ENCODE data around the gene HECTD1. TPM values are rescaled to one million over a fixed set of nuclear protein-coding genes. Genes with fewer than 3 reads are reported as not detected.

The HECTD1 gene
- total and polyA plus RNA-seq, 9 of the 15 experiments (the other 6 are each of a cell fraction or from before 2014, with no cell fraction given), result 27.9 to 111 (median 78.1) TPM

- H3K9ac ChIP-seq (ENCODE audit: insufficient read depth in 1 of 2, low read depth in 2 of 2, low read length in 2 of 2), result no peak overlapping the region
- no peaks in the 10 kb centered on the region; the same call in 1 of the 2 replicates for H3K9me3 ChIP-seq (replicated peaks; ENCODE audit: control insufficient read depth, insufficient read depth, low read depth, low read length)
- H2AFZ ChIP-seq (ENCODE audit: low read depth, low read length), result no peak overlapping the region
- intact Hi-C loops (cut with micrococcal nuclease), result no loop called here
- peaks cover 79% of the 10 kb centered on the region; the same call in 2 of the 3 replicates for H3K36me3 ChIP-seq (ENCODE audit: control insufficient read depth, insufficient read depth, low read length)
- no peaks in the 10 kb centered on the region for H3K79me2 ChIP-seq (ENCODE audit: control insufficient read depth, insufficient read depth, low read length)
- ChIA-PET CTCF (ENCODE audit: low intra/inter-chr PET ratio) (no interaction called here), POLR2A (interaction anchor here (0.6 to 1.5 kb wide), 2 partner anchors 10 to 131 kb away, joined by 3 to 6 read pairs; no protein-coding TSS in a partner anchor)
- no peak overlapping the region for H3K27ac ChIP-seq (ENCODE audit: extremely low read depth, low read depth, low read length)
- H3K27me3 ChIP-seq (ENCODE audit: control insufficient read depth in 2 of 2, insufficient read depth in 2 of 2, low read length in 2 of 2), result no peaks in the 10 kb centered on the region
- in situ Hi-C loops (cut with MboI), result no loop called here
- H4K20me1 ChIP-seq (replicated peaks; ENCODE audit: control insufficient read depth, insufficient read depth, low read length), result no peaks in the 10 kb centered on the region
- no peak overlapping the region for H3K4me3 ChIP-seq
- no peak for ATAC-seq
- H3K4me2 ChIP-seq (ENCODE audit: insufficient read depth, low read length), result no peak overlapping the region
- 93% methylated on average over 4 of the region's 5 CpGs for WGBS (ENCODE audit: insufficient coverage, low coverage, missing lambda C conversion rate)
- no TSS peak for BruUV-seq (replicated peaks)
- FAIRE-seq, result no peak
- no peak for DNase-seq (ENCODE audit: extremely low read depth in 1 of 4, low spot score in 3 of 4)
- no peaks in the 10 kb centered on the region for H3K4me1 ChIP-seq (replicated peaks in 1 of 2; ENCODE audit: control insufficient read depth in 2 of 2, insufficient read depth in 2 of 2, low read length in 2 of 2)
- no peaks in the 10 kb centered on the region for H3K9me1 ChIP-seq (ENCODE audit: control insufficient read depth, insufficient read depth, low read length)
- TF ChIP-seq CBX5 (IDR thresholded peaks at IDR 0.05; ENCODE audit: borderline replicate concordance, low read depth) (no peak), ZFP91 (CRISPR knock-in tag; IDR thresholded peaks at IDR 0.05) (no peak)
Measured at GRCh38 chr14:31167032-31167431, 40.6 kb downstream of the HECTD1 start.

GRCh38 chr14:31166271-31166561 is 41.4 kb downstream of the HECTD1 start:
- H2AFZ ChIP-seq (ENCODE audit: low read depth, low read length), result no peak overlapping the region
- H3K79me2 ChIP-seq (ENCODE audit: control insufficient read depth, insufficient read depth, low read length), result no peaks in the 10 kb centered on the region
- H4K20me1 ChIP-seq (replicated peaks; ENCODE audit: control insufficient read depth, insufficient read depth, low read length), result no peaks in the 10 kb centered on the region
- DNase-seq (ENCODE audit: extremely low read depth in 1 of 4, low spot score in 3 of 4) (no peak), FAIRE-seq (no peak), ATAC-seq (no peak)
- BruUV-seq (replicated peaks), result no TSS peak
- H3K9ac ChIP-seq (ENCODE audit: insufficient read depth in 1 of 2, low read depth in 2 of 2, low read length in 2 of 2), result no peak overlapping the region
- no peaks in the 10 kb centered on the region; the same call in 1 of the 2 replicates for H3K9me3 ChIP-seq (replicated peaks; ENCODE audit: control insufficient read depth, insufficient read depth, low read depth, low read length)
- H3K9me1 ChIP-seq (ENCODE audit: control insufficient read depth, insufficient read depth, low read length), result no peaks in the 10 kb centered on the region
- in situ Hi-C loops (cut with MboI) (no loop called here), intact Hi-C loops (cut with micrococcal nuclease) (no loop called here)
- no peak overlapping the region for H3K27ac ChIP-seq (ENCODE audit: extremely low read depth, low read depth, low read length)
- peaks cover 76% of the 10 kb centered on the region; the same call in 2 of the 3 replicates for H3K36me3 ChIP-seq (ENCODE audit: control insufficient read depth, insufficient read depth, low read length)
- H3K4me2 ChIP-seq (ENCODE audit: insufficient read depth, low read length), result no peak overlapping the region
- H3K4me3 ChIP-seq, result no peak overlapping the region
- 89% methylated on average over 3 of the region's 3 CpGs for WGBS (ENCODE audit: insufficient coverage, low coverage, missing lambda C conversion rate)
- ChIA-PET POLR2A (interaction anchor here (0.6 to 1.5 kb wide), 2 partner anchors 9 to 184 kb away, joined by 4 to 6 read pairs; no protein-coding TSS in a partner anchor), CTCF (ENCODE audit: low intra/inter-chr PET ratio) (no interaction called here)
- no peaks in the 10 kb centered on the region for H3K27me3 ChIP-seq (ENCODE audit: control insufficient read depth in 2 of 2, insufficient read depth in 2 of 2, low read length in 2 of 2)
- no peaks in the 10 kb centered on the region for H3K4me1 ChIP-seq (replicated peaks in 1 of 2; ENCODE audit: control insufficient read depth in 2 of 2, insufficient read depth in 2 of 2, low read length in 2 of 2)
- no peak for TF ChIP-seq HNRNPLL (IDR thresholded peaks at IDR 0.05; ENCODE audit: low read depth, low read length, poor library complexity, severe bottlenecking)
- no peak for TF ChIP-seq SMC3 (conservative IDR thresholded peaks at IDR 0.05; ENCODE audit: insufficient read depth, low read depth, low read length)
- no peak for TF ChIP-seq ZNF253 (CRISPR knock-in tag; conservative IDR thresholded peaks at IDR 0.05)
- no peak for TF ChIP-seq RNF2 (IDR thresholded peaks at IDR 0.05)
- TF ChIP-seq TCF3 (CRISPR knock-in tag; IDR thresholded peaks at IDR 0.05), result no peak
- no peak for TF ChIP-seq CEBPZ (IDR thresholded peaks at IDR 0.05; ENCODE audit: borderline replicate concordance, low read depth, low read length)
- no peak for TF ChIP-seq U2AF1 (optimal IDR thresholded peaks at IDR 0.05; ENCODE audit: low read depth, low read length)
- no peak for TF ChIP-seq MEF2A (IDR thresholded peaks at IDR 0.05; ENCODE audit: control insufficient read depth, low read depth, low read length)
- no peak for TF ChIP-seq ZNF232 (CRISPR knock-in tag; IDR thresholded peaks at IDR 0.05)
- no peak for TF ChIP-seq MCM3 (IDR thresholded peaks at IDR 0.05)
- TF ChIP-seq CBFA2T3 (IDR thresholded peaks at IDR 0.05), result no peak

Data from K562 (cell line).